T-helper 1 cell treated with Interleukin-12 subunit alpha and Interleukin-12 subunit beta and Interleukin-4 antibody, amounts not matched to agents 30 ng/mL and 1 ng/mL, for 36 hours (primary cell): ENCODE measurements around the gene GMDS. TPM values are rescaled to one million over a fixed set of nuclear protein-coding genes. Genes with fewer than 3 reads are reported as not detected.

ENCODE experiments used
- intact Hi-C: fragments of 100-400 bp; cut with micrococcal nuclease; formaldehyde crosslinking; loops from one replicate; pipeline ENCODE4 v1.15.1; 2024
- total RNA-seq: library from RNA; stranded (reverse); gene quantifications from 2 replicates; pipeline ENCODE4 v1.2.3, GENCODE V29; 2022

GMDS gene
- total RNA-seq, 1 donor from 2014 or later = 28.6 TPM

DNA sequence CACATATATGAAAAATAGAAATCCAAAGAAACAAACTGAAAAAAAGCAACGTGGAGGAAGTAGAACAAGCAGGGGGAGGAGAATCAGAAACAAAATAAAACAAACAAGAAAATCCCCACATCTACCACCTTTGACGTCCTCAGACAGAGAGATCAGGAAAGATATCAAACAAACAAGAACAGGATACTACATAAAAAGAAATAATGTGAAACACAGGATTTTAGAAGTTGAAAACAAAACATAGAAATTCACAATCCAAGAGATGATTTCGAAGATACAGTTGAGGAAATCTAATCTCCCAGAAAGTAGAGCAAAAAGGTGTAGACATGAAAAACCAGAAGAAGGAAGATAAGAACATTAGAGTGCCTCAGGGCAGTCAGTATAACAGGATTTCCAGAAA, 514.5 kb downstream of the GMDS start:
- intact Hi-C loops = no loop called here

DNA sequence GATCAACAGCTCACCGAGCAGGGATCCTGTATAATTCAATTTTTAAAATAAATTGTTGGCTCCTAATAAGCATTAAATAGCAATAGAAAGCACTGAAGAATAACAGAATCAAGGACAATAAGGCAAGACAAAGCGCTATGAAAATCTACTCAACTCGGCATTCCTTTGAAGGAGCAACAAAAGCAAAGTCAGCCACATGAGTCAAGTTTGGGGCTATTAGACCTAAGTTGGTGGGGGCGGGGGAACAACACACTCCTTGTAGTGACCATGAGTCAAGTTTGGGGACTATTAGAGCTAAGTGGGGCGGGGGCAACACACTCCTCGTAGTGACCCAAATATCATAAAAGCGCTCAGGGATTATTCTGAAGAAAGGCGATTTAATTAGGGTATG, 515.7 kb downstream of the GMDS start:
- intact Hi-C loops = no loop called here

DNA sequence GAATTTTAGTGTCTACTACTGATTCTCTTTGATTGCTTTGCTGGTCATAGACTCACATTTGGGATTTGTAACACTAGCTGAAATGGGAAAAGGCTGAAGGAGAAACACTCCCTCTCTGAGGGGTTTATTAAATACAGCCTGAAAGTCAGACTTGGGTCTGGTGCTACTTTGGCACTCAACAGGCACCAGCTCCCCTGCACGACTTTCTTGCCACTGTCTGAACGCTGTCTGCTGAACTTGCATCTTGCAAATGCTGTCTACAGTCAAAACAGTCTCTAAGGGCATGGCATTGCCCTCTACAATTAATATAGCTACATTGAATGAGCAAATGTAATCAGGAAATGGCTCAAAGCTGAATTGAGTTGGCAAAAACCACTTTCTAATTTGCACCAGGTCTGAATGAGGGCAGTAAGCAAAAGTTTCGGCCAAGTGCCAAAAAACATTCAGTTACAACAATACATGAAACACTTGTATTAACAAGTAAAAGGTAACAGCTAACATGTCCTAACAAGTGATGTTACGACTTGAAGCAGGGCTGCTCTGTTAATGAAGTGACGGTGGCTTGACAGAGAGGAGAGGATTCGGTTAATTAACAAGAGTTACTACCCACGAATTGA, 516.2 kb downstream of the GMDS start:
- intact Hi-C loops = no loop called here

DNA sequence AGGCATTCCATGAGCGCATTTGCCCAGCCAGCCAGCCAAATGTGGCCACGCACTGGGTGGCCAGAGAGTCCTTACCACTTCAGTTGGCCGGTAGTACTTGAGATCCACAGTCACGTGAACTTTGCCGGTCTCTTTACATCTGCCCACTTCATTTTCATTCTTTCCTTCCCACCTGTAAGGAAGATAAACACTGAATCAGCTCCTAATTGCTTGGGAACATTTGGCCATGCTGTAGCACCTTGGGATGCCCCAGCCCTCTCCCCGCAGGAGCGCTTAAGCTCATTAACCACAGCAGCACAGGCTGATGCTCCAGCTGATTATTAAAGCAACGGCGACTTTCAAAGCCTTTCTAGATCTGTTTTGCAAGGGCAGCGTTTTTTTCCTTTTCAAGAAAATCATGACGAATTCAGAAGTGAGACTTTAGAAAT, 519.0 kb downstream of the GMDS start:
- intact Hi-C loops = no loop called here

DNA sequence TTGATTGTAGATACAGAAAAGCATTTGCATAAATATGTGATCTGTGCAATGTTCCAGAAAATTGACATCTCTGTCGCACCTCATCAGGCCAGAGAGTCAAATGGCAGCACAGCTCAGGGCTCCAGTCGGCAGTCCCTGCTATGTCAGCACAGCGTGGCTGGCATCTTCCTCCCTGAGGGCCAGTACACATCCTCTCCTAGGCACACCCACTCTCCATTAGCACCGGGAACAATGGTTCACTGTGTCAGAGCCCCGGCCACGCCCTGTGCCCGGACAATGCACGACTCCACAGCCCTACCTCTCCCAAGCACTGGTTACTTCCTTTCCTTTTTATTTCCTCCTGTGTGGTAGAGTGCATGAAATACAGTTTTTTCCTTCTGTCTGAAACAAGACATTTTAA, 520.8 kb downstream of the GMDS start:
- intact Hi-C loops = no loop called here

DNA sequence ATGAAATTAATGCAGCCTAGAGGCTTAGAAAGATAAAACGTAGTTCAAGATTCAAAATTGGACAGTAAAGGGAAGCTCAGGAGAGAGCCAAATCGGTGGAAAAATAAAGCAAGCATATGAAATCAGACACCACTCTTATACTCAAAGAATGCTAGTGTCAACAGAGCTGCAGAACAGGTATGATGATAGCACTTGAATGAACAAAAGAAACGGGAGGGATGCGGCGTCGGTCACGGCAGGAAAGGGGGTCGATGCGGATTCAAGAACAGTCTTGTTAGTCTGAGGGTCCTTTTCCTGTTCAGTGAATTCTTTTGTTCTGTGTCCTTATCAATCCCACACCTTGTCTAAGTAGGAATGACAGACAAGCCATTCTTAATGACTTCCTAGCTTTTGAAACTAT, 521.3 kb downstream of the GMDS start:
- intact Hi-C loops = no loop called here

DNA sequence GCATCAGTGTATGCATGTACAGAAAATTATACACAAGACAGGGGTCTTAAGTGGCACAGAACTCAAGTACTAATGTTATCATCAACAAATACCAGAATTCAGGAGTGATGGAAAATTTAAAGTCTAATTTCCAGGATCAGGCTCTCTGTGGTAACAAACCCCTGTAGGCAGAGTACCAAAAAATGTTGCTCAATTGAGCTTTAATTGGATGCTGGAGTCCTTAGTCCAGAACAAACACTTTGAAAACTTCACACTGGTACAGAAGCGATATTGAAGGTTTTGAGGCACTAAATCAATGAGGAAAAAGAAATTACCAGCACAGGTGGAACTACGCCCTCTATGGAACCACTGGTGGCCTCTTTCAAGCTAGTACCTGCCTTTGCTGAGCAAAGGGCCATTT, 522.6 kb downstream of the GMDS start:
- intact Hi-C loops = no loop called here

DNA sequence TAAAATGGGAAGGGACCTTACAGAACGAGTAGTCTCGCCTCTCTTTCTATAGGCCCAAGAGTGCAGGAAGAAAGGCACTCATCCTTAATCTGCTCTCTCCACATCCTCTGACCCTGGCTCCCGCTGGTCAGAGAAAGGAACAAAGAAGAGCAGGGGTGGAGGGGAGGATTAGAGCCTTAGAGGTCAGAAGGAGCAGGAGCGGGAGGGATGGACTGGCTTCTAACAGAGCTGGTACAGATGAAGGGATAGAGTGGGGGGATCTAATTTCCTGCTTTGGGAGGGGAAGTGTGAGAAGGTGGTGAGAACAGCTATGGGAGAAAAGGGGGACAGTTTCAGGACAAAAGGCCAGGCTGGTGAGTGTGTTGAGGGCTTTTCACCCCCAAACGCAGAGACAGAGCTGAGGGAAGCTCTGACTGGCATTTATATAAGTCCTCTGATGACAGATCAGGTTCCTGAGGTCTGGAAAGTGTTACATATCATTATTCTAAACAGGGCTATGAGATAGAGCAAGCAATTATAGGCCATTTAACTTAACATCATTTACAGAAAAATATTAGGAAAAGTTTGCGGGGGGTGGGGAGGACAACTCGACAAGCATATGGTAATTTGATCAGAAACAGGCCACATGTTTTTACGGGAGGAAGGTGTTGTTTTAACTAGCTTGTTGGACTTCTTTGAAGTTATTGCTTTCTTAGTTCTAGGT, 524.6 kb downstream of the GMDS start:
- intact Hi-C loops = no loop called here

DNA sequence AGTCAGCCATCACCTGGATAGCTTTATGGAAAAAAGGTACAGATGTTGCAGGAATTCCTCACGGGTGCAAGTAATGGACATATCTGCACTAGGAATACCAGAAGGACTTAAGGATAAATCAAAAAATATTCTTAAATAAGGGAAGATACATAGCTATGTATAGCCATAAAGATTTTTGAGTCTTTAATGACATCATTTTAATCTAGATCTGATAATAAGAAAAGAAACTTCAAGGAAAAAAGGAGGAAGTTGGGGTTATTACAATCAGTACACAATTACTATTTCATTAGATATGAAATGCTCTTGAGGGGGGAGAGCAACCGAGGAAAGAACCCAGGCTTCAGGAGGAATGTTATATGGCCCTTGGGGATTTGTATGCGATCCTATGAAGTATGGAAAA, 525.5 kb downstream of the GMDS start:
- intact Hi-C loops = no loop called here

DNA sequence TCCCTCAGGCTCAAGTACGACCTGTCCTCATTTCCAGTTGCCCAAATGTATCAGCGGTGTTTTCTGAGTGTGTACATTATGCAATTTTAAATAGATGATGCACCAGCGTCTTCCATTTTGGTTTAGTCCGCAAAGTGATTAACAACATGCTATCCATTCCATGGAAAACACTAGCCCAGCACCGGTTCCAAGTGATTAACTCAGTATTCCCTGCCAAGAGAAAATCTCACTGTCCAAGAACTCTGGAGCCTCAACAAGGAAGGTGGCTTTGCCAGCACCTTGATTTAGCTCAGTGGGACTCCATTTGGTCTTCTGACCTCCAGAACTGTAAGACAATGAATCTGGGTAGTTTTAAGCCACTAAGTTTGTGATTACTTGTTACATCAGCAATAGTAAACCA, 528.5 kb downstream of the GMDS start:
- intact Hi-C loops = no loop called here

DNA sequence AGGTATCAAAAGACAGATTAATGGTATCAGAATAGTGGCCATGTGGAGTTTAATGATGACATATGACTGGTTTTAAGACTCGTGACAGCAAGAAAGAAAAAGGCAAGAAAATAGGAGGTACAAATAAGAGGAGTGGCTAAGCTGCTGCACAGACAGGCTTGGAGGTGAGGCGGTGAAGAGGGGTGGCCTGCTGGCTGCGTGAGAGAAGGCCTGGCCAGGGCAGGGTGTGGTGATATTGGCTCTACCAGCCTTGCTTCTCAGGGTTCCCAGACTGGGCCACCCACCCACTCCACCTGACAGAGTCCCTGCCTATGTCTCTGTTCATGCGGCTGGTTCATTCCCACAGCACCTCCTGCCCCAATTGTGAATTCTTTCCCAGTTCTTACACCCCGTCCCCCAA, 529.0 kb downstream of the GMDS start:
- intact Hi-C loops = no loop called here

DNA sequence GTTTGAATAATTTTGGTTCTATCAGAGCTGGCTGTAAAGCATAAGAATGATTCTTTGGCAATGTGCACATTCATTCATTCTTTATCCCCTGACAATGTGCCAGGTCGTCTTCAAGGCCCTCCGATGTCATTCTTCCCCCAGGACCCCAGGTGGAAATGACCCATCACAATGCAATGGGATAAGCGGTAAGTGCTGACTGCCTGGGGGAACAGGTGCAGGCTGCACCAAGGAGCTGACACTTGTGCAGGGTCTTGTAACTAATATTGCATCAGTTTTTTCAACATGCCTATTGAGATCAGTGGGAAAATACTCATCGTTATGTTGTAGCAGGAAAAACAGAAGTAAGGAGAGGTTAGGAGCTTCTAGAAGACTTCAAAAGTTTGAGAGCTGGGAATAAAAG, 530.1 kb downstream of the GMDS start:
- intact Hi-C loops = no loop called here

DNA sequence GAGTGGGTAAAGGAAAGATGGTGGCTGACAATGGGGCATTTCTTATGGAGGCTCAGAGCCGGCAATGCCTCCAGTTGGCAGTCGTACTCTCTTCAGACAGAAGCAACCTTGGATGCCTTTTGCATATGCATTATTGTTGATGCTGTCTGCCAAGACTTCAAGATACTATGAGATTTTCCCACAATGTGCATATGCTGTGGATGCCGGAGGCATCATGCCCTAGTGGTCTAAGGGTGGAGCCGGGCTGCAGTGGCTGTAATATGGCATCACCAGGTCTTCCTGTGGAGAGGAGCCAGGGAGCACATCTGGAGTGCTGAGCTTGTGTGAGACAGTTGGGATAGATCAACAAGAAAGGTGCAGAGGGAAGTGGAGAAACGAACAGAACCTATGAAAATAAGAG, 530.8 kb downstream of the GMDS start:
- intact Hi-C loops = no loop called here

DNA sequence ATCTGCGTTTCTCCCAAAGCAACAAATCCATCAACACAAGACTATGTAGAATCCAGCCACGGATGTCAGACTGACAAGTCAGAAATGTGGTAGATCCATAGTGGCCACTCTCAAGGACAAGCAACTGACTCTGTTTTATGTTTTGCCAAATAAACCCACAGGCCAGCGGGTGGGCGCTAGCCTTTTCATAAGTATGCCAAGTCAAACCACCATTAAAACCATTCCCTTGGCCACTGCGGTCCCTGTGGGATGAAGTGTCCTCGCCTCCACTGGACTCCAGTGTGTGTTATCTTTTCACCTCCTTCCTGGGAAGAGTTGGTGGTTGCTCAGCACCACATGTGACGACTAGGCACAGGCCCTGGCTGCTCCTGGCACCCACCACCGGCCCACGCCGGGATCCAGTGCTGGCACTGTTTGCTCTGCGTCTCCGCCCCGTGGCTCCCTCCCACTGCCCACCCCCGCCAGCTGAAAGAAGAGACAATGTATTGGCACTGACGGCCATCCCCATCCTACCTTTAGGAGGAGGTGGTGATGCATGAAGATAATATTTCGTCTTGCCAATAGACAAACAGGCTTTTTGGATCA, 532.3 kb downstream of the GMDS start:
- intact Hi-C loops = no loop called here

DNA sequence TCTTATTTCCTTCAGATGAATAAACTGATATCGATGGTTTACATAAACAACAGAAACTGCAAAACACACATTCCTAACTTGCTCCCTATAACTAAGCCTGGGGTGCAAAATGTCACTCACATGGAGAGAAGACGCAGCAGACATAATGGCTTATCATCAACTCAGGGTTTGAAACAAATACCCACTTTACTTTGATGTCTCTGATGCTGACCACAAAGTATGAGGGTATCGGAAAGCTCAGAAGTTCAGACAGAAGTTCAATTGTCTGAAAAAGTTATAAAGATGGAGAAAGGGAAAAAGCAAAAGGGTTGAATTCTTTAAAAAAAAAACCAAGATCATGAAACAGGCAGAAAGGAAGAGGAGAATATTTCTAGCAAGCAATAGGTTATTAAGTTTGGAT, 533.0 kb downstream of the GMDS start:
- intact Hi-C loops = no loop called here

DNA sequence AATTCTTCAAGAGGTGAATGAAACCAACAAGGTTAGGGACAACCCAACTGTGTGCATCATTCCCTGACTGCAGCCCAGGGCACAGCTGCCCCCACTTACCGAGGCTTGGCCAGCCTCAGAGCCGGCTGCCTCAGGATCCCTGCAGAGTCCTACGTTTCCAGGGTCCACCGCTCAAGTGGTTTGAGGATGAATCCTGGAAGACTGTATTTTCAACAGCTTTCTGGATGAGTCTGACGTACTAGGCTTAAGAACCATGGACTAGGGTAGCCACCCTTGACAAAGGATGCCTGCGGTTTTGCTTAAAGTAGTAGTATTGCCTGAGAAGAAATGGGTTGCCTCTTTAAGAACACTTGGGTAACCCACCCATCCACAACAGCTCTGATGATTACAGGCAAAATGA, 534.3 kb downstream of the GMDS start:
- intact Hi-C loops = no loop called here

DNA sequence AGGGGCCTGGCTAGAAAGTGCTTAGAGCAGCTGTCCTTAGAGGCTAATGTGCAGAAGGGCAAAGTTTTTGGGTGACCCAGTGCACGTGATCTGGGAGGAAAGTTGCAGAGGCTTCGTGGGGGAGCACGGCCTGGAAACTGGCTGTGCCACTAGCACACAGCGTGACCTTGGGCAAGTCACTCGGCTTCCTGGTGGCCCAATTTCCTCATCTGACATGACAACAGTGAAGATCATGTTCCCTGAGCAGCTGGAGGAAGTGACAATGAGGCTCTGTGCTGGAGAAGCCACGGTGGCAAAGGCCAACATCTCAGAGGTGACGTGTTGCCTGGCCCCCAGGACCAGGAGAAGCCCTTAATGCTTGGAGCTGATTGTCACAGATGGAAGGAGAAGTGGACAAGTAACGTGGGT, 536.2 kb downstream of the GMDS start:
- intact Hi-C loops = no loop called here

DNA sequence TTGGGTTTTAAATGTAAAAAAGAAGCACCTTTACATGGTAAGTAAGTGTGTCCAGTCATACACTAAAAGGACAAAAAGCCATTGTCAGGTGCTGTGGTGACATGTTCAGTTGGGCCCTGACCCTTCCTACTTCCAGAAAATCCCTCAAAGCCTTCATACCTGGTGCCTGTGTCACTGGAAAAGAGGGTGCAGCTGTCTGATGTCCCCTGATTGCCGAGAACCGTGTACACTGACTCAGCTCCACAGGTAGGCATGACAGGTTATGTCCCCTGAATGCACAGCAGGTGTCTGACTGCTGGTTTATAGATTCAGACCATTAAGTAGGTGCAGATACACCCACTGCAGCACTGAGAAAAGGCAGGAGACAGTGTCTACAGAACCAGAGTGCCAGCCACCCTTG, 536.6 kb downstream of the GMDS start:
- intact Hi-C loops = no loop called here

DNA sequence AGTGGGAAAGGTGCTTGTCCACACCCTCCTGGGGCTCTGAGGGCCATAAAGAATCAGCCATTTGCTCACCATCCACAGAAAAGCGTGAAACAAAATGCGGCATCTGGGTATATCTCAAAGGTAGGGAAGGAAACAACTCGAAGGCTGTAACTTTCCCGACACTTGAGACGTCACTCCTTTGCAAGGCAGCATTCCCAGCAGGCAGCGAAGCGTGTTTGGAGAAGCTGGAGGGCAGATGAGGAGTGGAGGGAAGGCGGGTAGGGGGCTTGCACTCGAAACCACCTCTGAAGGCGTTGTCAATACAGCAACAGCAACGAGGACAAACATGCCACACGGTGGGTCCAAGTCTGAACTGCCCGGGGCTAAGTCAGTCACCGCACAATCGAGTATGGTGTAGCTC, 537.3 kb downstream of the GMDS start:
- intact Hi-C loops = no loop called here

DNA sequence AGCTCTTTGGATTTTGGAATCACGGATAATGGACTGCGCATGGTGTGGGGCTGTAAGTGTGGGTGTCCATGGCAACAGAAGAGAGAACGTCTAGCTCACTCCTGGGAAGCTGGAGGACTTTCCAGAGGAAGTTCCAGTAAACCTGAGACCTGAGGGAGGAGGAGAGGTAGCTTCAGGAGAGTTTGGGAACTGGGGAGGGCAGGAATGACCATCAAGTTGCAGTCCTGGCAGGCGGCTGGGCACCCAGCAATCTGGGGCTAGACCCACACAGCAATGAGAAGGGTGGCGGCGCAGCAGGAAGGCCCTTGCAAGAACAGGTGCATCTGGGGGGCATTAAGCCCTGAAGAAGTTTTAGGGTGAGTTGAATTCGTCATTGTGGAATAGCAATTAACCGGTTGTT, 539.8 kb downstream of the GMDS start:
- intact Hi-C loops = no loop called here

DNA sequence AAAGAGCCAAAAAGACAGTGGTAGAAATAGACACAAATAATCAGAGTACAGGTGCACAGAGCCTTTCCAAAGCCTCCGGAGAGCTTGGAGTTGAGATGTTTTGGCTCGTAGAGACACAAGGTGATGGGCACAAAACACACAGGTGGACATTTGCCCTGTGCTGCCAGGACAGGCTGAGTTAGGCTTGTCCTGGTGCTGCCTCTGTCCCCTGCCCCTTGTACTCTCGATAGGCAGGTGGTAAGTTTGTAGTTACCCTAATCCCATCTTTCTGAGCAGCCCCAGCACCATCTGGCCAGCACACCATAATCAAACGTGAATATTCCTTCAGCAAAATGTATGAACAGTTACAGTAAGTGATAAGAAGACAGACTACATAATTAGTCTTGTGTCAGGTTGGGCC, 540.2 kb downstream of the GMDS start:
- intact Hi-C loops = no loop called here

DNA sequence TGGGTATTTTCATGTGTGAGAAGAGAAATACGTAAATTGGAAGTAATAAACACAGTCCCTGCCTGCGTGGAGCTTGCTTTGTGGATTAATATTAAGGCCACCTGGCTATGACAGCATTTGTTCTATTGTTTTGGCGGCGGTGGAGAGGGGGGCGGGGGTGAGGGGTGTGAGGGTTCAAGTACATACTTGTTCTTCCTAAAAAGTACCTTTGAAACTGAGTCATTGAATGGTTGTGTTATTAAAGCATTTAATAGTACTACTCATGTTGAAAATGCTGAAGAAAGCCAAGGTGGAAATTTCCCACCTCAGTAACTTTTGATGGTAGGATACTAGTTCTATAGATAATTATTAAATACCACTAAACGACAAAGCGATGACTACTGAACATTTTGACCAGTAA, 540.7 kb downstream of the GMDS start:
- intact Hi-C loops = no loop called here

DNA sequence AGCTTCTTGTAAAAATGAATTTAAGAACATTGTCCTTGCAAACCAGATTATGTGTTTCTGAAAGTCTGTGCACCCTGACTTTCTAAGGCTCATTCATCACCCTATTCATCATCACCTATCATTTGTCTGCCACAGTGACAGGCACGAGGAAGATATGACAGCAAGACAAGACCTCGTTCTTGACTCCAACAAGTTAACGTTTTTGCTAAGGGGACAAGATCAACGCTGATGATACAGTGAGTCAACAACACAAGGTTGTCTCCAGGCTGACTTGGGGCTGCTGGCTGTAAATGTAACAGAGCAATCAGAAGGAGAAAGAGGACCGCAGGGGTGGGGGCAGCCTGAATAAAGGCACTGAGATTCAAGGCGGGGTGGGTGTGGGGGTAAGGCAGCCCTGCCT, 541.5 kb downstream of the GMDS start:
- intact Hi-C loops = no loop called here
